Right lung (tissue), 5 donors: ENCODE measurements around the gene CLIP2. TPM values are rescaled to one million over a fixed set of nuclear protein-coding genes. Genes with fewer than 3 reads are reported as not detected.
"Not testable (repeated sequence)": the region's sequence is repeated elsewhere in the genome, so short reads cannot be mapped to it uniquely, and the experiment has no call there.

ENCODE experiments used
- DNase-seq, 2 donors: peaks; one replicate each; pipeline ENCODE4 v3.0.0-alpha.2; 2013
- polyA plus RNA-seq, 5 donors: library from polyadenylated mRNA; unstranded; fragments of 120-200 nt; gene quantifications; one replicate each; pipeline versions ENCODE4 v1.2.1 to v1.2.3, GENCODE V29; 2013; ENCODE audit warnings: inconsistent platforms in 1 of 5, low replicate concordance in 1 of 5; ENCODE audit not compliant: insufficient read length in 5 of 5, insufficient read depth in 1 of 5

CLIP2 gene
- polyA plus RNA-seq, 5 donors = 19.7 to 32.3 (median 24.3) TPM

DNA sequence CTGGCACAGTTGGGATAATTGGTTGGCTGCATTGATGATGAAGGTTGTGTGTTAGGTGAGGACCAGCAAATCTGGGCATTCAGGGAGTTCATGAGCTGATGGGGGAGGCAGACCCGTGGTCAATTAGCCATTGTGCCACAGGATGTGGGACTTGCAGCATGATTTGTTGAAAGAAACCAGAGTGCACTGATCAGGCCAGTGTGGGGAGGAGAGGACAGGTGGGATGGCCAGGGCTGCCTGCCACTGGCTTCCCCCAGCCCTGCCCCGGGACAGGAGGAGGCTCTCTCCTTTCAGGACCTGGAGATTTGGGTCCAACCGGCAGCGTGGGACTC, 4.3 kb downstream of the CLIP2 start:
- no peak for DNase-seq

DNA sequence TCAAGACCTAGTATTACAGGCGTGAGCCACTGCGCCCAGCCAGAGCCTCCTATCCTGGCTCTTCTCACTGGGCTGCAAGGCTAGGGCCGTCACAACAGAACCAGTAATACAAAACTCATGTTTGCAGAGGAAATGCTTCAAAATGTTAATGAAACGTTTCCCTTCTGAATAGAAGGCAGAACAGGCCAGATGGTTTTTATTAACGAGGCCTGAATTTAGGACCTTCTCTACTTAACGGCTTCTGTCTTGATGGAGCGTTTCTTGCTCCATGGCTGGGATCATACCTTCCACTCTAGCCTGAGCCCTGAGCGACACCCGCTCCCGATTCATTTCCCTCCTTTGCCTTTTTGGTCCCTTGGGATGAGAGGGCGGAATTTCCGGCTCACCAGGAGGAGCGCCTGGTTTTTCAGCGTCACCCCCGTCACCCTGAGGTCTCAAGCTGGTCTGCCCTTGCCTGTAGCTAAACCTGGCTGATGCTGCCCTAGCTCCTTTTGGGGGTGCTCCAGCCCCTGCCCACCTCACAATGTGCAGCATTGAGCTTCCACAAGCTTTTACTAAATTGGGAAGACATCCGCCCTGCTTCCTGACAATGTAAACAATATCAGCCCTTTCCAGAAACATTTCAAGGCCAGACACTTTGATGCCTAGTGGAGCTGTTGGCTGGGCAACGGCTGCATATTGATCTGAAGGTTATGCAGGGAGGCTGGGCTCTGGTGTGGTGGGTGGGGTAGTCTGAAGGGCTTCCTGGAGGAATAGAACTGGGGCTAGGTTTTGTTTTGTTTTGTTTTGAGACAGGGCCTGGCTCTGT, 5.2 kb downstream of the CLIP2 start:
- DNase-seq = no peak

- no peak for DNase-seq
Measured at GRCh38 chr7:74297516-74298233, 8.5 kb downstream of the CLIP2 start.

DNA sequence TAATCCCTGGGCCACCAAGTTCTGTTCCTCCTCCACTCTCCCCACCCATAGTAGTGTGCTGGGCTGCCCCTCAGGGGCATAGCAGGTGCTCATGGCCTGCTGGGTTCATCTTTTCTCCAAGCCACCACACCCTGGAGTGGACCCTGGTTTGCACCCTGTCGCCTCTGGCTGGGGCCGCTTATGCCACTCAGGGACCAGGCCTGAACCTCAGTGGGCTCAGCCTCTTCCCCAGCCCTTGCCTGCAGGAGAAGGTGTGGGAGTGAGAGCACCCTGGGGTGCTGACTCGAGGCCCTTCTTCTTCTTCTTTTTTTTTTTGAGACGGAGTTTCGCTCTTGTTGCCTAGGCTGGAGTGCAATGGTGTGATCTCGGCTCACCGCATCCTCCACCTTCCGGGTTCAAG, 10.2 kb downstream of the CLIP2 start:
- no peak for DNase-seq

- DNase-seq = no peak
Measured at GRCh38 chr7:74300926-74301325, 11.7 kb downstream of the CLIP2 start.

- DNase-seq = no peak
Measured at GRCh38 chr7:74302745-74303221, 13.6 kb downstream of the CLIP2 start.

DNA sequence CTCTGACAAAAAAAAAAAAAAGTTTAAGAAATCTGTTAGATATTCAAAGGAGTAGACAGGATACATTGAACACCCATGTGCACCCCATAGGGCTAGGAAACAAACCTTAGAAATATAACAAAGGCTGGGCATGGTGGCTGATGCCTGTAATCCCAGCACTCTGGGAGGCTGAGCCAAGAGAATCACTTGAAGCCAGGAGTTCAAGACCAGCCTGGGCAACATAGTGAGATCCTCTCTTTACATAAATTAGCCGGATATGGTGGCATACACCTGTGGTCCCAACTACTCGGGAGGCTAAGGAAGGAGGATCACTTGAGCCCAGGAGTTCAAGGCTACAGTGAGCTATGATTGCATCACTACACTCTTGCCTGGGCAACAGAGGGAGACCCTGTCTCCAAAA, 15.3 kb downstream of the CLIP2 start:
- no peak for DNase-seq

- no peak for DNase-seq
Measured at GRCh38 chr7:74306004-74306729, 17.0 kb downstream of the CLIP2 start.

GRCh38 chr7:74306730-74307469, 17.7 kb downstream of the CLIP2 start:
- peak; percentile 47 to 66 for DNase-seq

- no peak for DNase-seq
Measured at GRCh38 chr7:74307738-74308505, 18.7 kb downstream of the CLIP2 start.

DNA sequence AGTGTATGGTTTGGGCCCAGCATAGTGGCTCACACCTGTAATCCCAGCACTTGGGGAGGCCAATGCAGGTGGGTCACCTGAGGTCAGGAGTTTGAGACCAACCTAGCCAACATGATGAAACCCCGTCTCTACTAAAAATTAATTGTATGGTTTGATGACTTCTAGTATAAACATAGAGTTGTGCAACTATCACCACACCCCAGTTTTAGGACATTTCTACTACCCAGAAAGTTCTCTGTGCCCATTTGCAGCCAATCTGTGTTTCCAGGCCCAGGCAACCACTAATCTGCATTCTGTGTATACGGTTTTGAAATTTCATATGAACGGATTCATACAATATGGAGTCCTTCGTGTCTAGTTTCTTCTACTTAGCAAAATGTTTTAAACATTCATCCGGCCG, 20.0 kb downstream of the CLIP2 start:
- no peak for DNase-seq

DNA sequence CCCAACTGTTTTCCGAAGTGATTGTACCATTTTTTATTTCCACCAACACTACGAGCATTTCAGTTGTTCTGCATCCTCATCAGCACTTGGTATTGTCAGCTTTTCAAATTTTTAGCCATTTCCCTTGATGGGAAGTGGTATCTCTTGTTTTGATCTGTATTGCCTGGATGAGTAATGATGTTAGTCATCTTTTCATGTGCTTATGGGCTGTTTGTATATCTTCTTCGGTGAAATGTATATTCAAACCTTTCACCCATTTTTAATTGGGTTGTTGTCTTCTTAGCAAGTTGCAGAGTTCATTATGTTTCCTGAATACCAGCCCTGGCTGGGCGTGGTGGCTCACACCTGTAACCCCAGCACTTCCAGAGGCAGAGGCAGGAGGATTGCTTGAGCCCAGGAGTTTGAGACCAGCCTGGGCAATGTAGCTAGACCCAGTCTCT, 22.1 kb downstream of the CLIP2 start:
- no peak for DNase-seq

DNA sequence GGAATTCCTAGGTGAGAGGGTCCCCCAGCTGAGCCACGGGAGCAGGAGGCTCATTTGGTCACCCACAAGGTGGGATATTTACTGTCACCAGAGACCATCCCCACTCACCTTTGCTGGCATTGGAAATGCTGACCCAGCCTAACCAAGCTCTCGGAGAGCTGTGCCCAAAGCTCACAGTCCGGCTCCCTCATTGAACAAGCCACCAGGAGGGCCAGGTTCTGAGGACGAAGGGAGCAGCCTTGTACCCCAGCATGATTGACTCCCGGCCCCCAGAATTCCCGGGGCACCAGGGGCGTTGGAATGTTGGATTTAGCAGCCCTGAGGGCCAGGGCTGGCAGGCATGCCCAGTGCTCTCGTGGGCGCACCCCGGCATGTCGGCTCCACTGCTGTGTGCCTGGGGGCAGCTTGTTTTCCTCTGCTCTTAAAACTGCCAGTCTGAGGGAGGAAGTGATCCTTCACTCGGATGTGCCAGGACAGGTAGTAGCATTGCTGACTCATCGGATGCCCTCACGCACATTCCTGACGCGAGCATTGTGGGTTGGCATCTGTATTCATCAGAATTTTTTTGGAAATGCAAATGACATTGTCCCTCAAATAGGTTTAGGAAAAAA, 23.3 kb downstream of the CLIP2 start:
- no peak for DNase-seq

DNA sequence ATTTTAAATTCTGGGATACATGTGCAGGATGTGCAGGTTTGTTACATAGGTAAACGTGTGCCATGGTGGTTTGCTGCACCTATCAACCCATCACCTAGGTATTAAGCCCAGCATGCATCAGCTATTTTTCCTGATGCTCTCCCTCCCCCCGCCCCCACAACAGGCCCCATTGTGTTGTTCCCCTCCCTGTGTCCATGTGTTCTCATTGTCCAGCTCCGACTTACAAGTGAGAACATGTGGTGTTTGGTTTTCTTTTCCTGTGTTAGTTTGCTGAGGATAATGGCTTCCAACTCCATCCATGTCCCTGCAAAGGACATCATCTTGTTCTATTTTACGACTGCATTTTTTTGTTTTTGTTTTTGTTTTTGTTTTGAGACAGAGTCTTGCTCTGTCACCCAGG, 26.7 kb downstream of the CLIP2 start:
- not testable (repeated sequence) for DNase-seq

DNA sequence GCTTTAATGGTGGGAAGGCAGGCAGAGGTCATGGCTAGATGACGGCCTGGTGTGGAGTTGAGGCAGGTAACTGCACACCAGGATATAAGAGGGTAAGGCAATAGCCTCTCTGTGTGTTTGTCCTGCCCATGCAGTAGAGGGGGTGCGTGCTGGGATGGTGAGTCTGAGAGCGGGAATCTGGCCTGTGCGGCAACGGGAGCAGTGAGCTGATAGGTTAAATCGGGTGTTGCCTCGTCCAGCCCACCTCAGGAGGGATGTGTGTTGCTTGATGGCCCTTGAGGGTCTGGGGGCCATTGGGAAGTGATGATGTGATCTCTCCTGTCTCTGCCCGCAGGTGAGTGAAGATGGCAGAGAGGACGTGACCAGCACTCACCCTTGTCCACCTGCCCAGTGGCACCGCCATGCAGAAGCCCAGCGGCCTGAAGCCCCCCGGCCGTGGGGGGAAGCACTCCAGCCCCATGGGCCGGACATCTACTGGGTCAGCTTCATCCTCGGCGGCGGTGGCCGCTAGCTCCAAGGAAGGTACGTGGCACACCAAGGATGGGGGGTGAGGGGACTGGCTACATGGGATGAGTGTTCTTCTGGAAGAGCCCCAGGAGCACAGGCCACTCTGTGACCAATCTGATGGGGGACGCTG, 28.1 kb downstream of the CLIP2 start:
- DNase-seq = no peak

- no peak for DNase-seq
Measured at GRCh38 chr7:74318043-74318442, 28.8 kb downstream of the CLIP2 start.

DNA sequence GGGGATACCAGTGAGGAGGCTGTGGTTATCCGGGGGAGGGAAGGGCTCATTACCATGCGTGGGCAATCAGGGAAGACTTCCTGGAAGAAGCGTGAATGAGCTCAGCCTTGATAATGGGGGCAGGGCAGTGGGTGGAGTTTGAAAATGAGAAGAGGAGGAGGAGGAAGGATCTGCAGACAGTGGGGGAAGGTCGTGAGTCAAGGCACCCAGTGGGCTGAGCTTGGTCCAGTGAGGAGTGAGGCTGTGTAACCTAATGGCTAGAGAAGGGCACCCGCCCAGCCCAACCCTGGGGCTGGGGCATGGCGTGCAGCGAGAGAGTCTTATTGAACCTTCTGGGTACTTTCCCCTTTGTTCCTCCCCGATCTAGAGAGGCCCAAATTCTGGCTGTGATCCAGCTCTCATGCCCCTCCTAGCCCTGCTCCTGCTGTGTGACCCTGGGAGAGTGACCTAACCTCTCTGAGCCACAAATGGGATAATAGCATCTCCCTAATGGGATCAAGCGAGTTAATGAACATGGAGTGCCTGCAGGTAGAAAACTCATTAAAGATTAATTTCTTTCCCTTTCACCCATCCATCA, 31.5 kb downstream of the CLIP2 start:
- DNase-seq = no peak

GRCh38 chr7:74322892-74323291, 33.7 kb downstream of the CLIP2 start:
- not testable (repeated sequence) for DNase-seq

- no peak for DNase-seq
Measured at GRCh38 chr7:74324531-74325209, 35.5 kb downstream of the CLIP2 start.
